Gastroesophageal sphincter (tissue), 3 donors: Measurements from ENCODE around the gene RNF168.

ENCODE experiments used
- POLR2AphosphoS5 ChIP-seq: sonication (generic); formaldehyde crosslinking; IDR thresholded peaks from one replicate; pipeline ENCODE4 v1.6.1; 2017; ENCODE audit warnings: antibody characterized with exemption
- TF ChIP-seq, protein P1 (sequence below), 4 experiments: fragments of 200-600 bp in 2 of 4; fragments of 450-650 bp in 2 of 4; sonication (generic) in 1 of 4; IDR thresholded peaks; one replicate each; pipeline ENCODE4 v1.5.1; 2017 to 2019; ENCODE audit warnings: antibody characterized with exemption in 4 of 4, mild to moderate bottlenecking in 2 of 4, moderate library complexity in 2 of 4

DNA sequence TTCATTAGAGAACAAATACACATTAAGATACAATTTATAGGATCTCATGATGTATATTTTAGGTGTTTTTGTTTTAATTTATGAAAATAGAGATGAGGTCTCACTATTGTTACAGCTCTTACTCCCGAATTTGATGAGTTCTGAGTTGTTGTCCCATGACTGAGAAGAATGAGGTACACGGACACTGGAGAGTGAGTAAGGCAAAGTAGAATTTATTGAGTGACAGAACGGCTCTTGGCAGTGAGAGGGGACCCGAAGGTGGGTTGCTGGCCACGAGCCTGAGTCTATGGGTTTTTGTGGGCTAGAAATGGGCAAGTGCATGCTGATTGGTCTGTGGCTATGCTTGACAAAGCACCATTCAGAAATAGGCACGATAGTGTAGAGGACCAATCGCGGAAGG, 3.1 kb upstream of the RNF168 start:
- TF ChIP-seq, protein P1, sequence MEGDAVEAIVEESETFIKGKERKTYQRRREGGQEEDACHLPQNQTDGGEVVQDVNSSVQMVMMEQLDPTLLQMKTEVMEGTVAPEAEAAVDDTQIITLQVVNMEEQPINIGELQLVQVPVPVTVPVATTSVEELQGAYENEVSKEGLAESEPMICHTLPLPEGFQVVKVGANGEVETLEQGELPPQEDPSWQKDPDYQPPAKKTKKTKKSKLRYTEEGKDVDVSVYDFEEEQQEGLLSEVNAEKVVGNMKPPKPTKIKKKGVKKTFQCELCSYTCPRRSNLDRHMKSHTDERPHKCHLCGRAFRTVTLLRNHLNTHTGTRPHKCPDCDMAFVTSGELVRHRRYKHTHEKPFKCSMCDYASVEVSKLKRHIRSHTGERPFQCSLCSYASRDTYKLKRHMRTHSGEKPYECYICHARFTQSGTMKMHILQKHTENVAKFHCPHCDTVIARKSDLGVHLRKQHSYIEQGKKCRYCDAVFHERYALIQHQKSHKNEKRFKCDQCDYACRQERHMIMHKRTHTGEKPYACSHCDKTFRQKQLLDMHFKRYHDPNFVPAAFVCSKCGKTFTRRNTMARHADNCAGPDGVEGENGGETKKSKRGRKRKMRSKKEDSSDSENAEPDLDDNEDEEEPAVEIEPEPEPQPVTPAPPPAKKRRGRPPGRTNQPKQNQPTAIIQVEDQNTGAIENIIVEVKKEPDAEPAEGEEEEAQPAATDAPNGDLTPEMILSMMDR (IDR thresholded peaks at IDR 0.05), result no peak
- TF ChIP-seq POLR2AphosphoS5, result no peak
